SK-N-SH (cell line): ENCODE results near the gene FOXL1. TPM values are rescaled to one million over a fixed set of nuclear protein-coding genes. Genes with fewer than 3 reads are reported as not detected.
A peak's percentile ranks its signal among the peaks of the same experiment; 100 is the strongest.

Experiments used
- CTCF ChIA-PET: fragments of 300-600, 350-600 bp; formaldehyde crosslinking; extraction: SDS; loops from one replicate; lab custom pipeline; 2021; lab: Yijun Ruan, JAX
- POLR2A ChIA-PET: fragments of 350-600 bp; sonication (Branson Sonifier 250); formaldehyde crosslinking; extraction: SDS; loops from one replicate; lab custom pipeline; 2020; ENCODE audit warnings: antibody characterized with exemption, inconsistent platforms; lab: Yijun Ruan, JAX
- DNase-seq: peaks from one replicate; pipeline ENCODE4 v3.0.0; 2012
- H2AFZ ChIP-seq: fragments of 200-600 bp; sonication (generic); 2 replicates; pipeline ENCODE4 v1.8.1; 2016; ENCODE audit warnings: antibody characterized with exemption, mild to moderate bottlenecking, low read depth
- H3F3A ChIP-seq: fragments of 200-600 bp; sonication (generic); replicated peaks from 2 replicates; pipeline ENCODE3; 2016; ENCODE audit warnings: antibody characterized with exemption, mild to moderate bottlenecking; ENCODE audit not compliant: insufficient read depth
- H3K27ac ChIP-seq, 2 experiments: fragments of 200-500 bp in 1 of 2; fragments of 200-600 bp in 1 of 2; sonication (Bioruptor generic) in 1 of 2; sonication (generic), shearing (Covaris generic) in 1 of 2; 2 replicates each; pipeline versions ENCODE4 v1.5.1 to v1.6.1; 2014 to 2016; ENCODE audit warnings: low read depth in 2 of 2, inconsistent platforms in 1 of 2, low read length in 1 of 2, mild to moderate bottlenecking in 1 of 2, mixed read lengths in 1 of 2
- H3K27me3 ChIP-seq: fragments of 200-600 bp; sonication (generic), shearing (Covaris generic); 2 replicates; pipeline ENCODE4 v1.6.1; 2016; ENCODE audit warnings: mixed run types; ENCODE audit not compliant: insufficient read depth
- H3K36me3 ChIP-seq, 2 experiments: fragments of 200-500 bp in 1 of 2; fragments of 200-600 bp in 1 of 2; sonication (Bioruptor generic) in 1 of 2; sonication (generic) in 1 of 2; replicated peaks in 1 of 2; 2 replicates each; pipeline versions ENCODE3 to v1.5.1; 2014 to 2016; ENCODE audit warnings: low read length in 1 of 2, mild to moderate bottlenecking in 1 of 2; ENCODE audit not compliant: insufficient read depth in 2 of 2, control insufficient read depth in 1 of 2
- H3K4me1 ChIP-seq, 2 experiments: fragments of 200-500 bp in 1 of 2; fragments of 200-600 bp in 1 of 2; sonication (Bioruptor generic) in 1 of 2; sonication (generic), shearing (Covaris generic) in 1 of 2; 2 replicates each; pipeline versions ENCODE4 v1.5.1 to v1.6.1; 2014 to 2016; ENCODE audit warnings: low read depth in 1 of 2, low read length in 1 of 2, mixed run types in 1 of 2; ENCODE audit not compliant: insufficient read depth in 2 of 2, control insufficient read depth in 1 of 2
- H3K4me2 ChIP-seq: fragments of 200-600 bp; sonication (generic), shearing (Covaris generic); 2 replicates; pipeline ENCODE4 v1.6.1; 2017; ENCODE audit warnings: mixed run types
- H3K4me3 ChIP-seq, 2 experiments: fragments of 200-500 bp in 1 of 2; fragments of 200-600 bp in 1 of 2; sonication (Bioruptor generic) in 1 of 2; sonication (generic), shearing (Covaris generic) in 1 of 2; 2 replicates each; pipeline versions ENCODE4 v1.5.1 to v1.8.1; 2014 to 2016; ENCODE audit warnings: low read depth in 2 of 2, inconsistent platforms in 1 of 2, low read length in 1 of 2, mild to moderate bottlenecking in 1 of 2, mixed read lengths in 1 of 2, moderate library complexity in 1 of 2
- H3K79me2 ChIP-seq: fragments of 200-600 bp; sonication (generic); 2 replicates; pipeline ENCODE4 v1.8.1; 2017; ENCODE audit warnings: mild to moderate bottlenecking; ENCODE audit not compliant: insufficient read depth
- H3K9ac ChIP-seq: fragments of 200-600 bp; sonication (generic); 2 replicates; pipeline ENCODE4 v1.6.1; 2017; ENCODE audit warnings: mixed run types
- H3K9me2 ChIP-seq: fragments of 200-600 bp; sonication (generic); 2 replicates; pipeline ENCODE4 v1.6.1; 2017; ENCODE audit warnings: mixed run types
- H3K9me3 ChIP-seq: fragments of 200-600 bp; sonication (generic); 2 replicates; pipeline ENCODE4 v1.6.1; 2017; ENCODE audit warnings: mixed run types, mild to moderate bottlenecking, moderate library complexity
- H4K20me1 ChIP-seq: fragments of 200-600 bp; sonication (generic); 2 replicates; pipeline ENCODE4 v1.6.1; 2017; ENCODE audit warnings: mild to moderate bottlenecking, mixed run types; ENCODE audit not compliant: insufficient read depth
- CHD2 ChIP-seq: fragments of 150-350 bp; IDR thresholded peaks from 2 replicates; pipeline ENCODE4 v1.6.1; 2018; ENCODE audit warnings: low read length; ENCODE audit not compliant: partially characterized antibody
- CTCF ChIP-seq: fragments of 200-600 bp; sonication (generic); IDR thresholded peaks from 2 replicates; pipeline ENCODE4 v1.6.1; 2017; ENCODE audit warnings: antibody characterized with exemption, mild to moderate bottlenecking, moderate library complexity
- EZH2phosphoT487 ChIP-seq: fragments of 200-600 bp; sonication (generic); IDR thresholded peaks from 2 replicates; pipeline ENCODE4 v1.6.1; 2017; ENCODE audit warnings: low read depth, mixed run types, mild to moderate bottlenecking, antibody characterized with exemption, moderate library complexity, borderline replicate concordance
- FOXJ3 ChIP-seq: sonication (generic); formaldehyde crosslinking; IDR thresholded peaks from 2 replicates; pipeline ENCODE4 v1.5.1; 2020; ENCODE audit warnings: mild to moderate bottlenecking, missing genetic modification reagents
- GABPA ChIP-seq: IDR thresholded peaks from 2 replicates; pipeline ENCODE4 v1.4.0; 2012; ENCODE audit warnings: low read depth, mild to moderate bottlenecking
- JUND ChIP-seq: IDR thresholded peaks from 2 replicates; pipeline ENCODE4 v1.4.0; 2012
- MAX ChIP-seq: IDR thresholded peaks from 2 replicates; pipeline ENCODE4 v1.4.0; 2012; ENCODE audit warnings: low read depth
- MEF2A ChIP-seq: IDR thresholded peaks from 2 replicates; pipeline ENCODE4 v1.4.0; 2012; ENCODE audit warnings: low read depth, borderline replicate concordance
- MXI1 ChIP-seq: IDR thresholded peaks from 2 replicates; pipeline ENCODE4 v1.6.1; 2012; ENCODE audit warnings: mild to moderate bottlenecking, low read depth, low read length, improper control_type of control experiment
- NFIC ChIP-seq: IDR thresholded peaks from 2 replicates; pipeline ENCODE4 v1.4.0; 2012; ENCODE audit warnings: borderline replicate concordance
- NRF1 ChIP-seq: IDR thresholded peaks from 2 replicates; pipeline ENCODE4 v1.6.1; 2012; ENCODE audit warnings: low read depth, mild to moderate bottlenecking, low read length
- PBX3 ChIP-seq: IDR thresholded peaks from 2 replicates; pipeline ENCODE4; 2012
- POLR2AphosphoS5 ChIP-seq: IDR thresholded peaks from 2 replicates; pipeline ENCODE4 v1.6.1; 2012; ENCODE audit warnings: low read depth, low read length
- RCOR1 ChIP-seq: fragments of 150-350 bp; IDR thresholded peaks from 2 replicates; pipeline ENCODE4 v1.6.1; 2017; ENCODE audit warnings: antibody characterized with exemption, low read length
- SIN3A ChIP-seq: IDR thresholded peaks from 2 replicates; pipeline ENCODE4 v1.6.1; 2012; ENCODE audit warnings: low read depth, mild to moderate bottlenecking, low read length, moderate library complexity, borderline replicate concordance
- SMC3 ChIP-seq: IDR thresholded peaks from 2 replicates; pipeline ENCODE4 v1.6.1; 2012; ENCODE audit warnings: low read depth, low read length, improper control_type of control experiment
- TAF1 ChIP-seq: IDR thresholded peaks from 2 replicates; pipeline ENCODE4 v1.6.1; 2012; ENCODE audit warnings: low read depth, mild to moderate bottlenecking, low read length, moderate library complexity, borderline replicate concordance
- TCF12 ChIP-seq: IDR thresholded peaks from 2 replicates; pipeline ENCODE4 v1.4.0; 2012
- TEAD4 ChIP-seq: IDR thresholded peaks from 2 replicates; pipeline ENCODE4 v1.4.0; 2012; ENCODE audit warnings: mild to moderate bottlenecking, borderline replicate concordance; ENCODE audit not compliant: insufficient read depth
- USF1 ChIP-seq: IDR thresholded peaks from 2 replicates; pipeline ENCODE4 v1.4.0; 2012; ENCODE audit warnings: low read depth, borderline replicate concordance
- WGBS: methylation state at CpG from one replicate; pipeline ENCODE4 v1.1.6; 2017; ENCODE audit warnings: low lambda C conversion rate; 5-methylcytosine and 5-hydroxymethylcytosine counted together
- polyA plus RNA-seq, 3 experiments: library from polyadenylated mRNA; depleted of rRNA; stranded (reverse); fragments of >200 nt; gene quantifications; 2 replicates each; pipeline ENCODE4 v1.2.3, GENCODE V29; 2012

The FOXL1 gene
- polyA plus RNA-seq, 1 of the 3 experiments (the other 2 are of a cell fraction): 2.5 TPM

- Histone ChIP-seq H4K20me1 (peaks cover 16% of the 10 kb centered on the region; the same call in 1 of the 2 replicates), H3K4me1 (peaks cover 0 to 23% of the 10 kb centered on the region in 2 experiments; a peak in 1 of 4 replicates), H3K27me3 (peaks cover 8% of the 10 kb centered on the region; the same call in 1 of the 2 replicates), H3K79me2 (peaks cover 81% of the 10 kb centered on the region), H3F3A (peaks cover 24% of the 10 kb centered on the region), H3K9me2 (no peaks in the 10 kb centered on the region), H2AFZ (no peak overlapping the region), H3K9me3 (no peaks in the 10 kb centered on the region), H3K4me3 (peak overlapping the region in 1 of 2 experiments; percentile 93; a peak in 3 of 4 replicates), H3K9ac (peak overlapping the region; percentile 93), H3K27ac (peak overlapping the region in 1 of 2 experiments; percentile 65; a peak in 2 of 4 replicates), H3K36me3 (peaks cover 0 to 21% of the 10 kb centered on the region in 2 experiments), H3K4me2 (peak overlapping the region; percentile 77)
- WGBS: 30% methylated on average over 13 of the region's 13 CpGs
- no peak for DNase-seq
- ChIA-PET POLR2A (no interaction called here), CTCF (interaction anchor here (0.7 to 1.7 kb wide), 3 partner anchors 12 to 709 kb away, joined by 4 to 5 read pairs (median 4); no protein-coding TSS in a partner anchor)
- TF ChIP-seq SIN3A: no peak
- no peak for TF ChIP-seq GABPA
- no peak for TF ChIP-seq SMC3
- no peak for TF ChIP-seq NFIC
- no peak for TF ChIP-seq POLR2AphosphoS5
- no peak for TF ChIP-seq FOXJ3 (CRISPR knock-in tag)
- TF ChIP-seq JUND: no peak
- no peak for TF ChIP-seq CHD2
These were observed 8.5 kb upstream of the FOXL1 start for GRCh38 chr16:86569701-86570447.

- Histone ChIP-seq H3K4me3 (peak overlapping the region in 1 of 2 experiments; percentile 93; a peak in 2 of 4 replicates), H3K9ac (peak overlapping the region; percentile 93), H3K4me2 (peak overlapping the region; percentile 77), H3K4me1 (peaks cover 0 to 31% of the 10 kb centered on the region in 2 experiments; a peak in 2 of 4 replicates), H3K9me2 (no peaks in the 10 kb centered on the region), H3F3A (peaks cover 32% of the 10 kb centered on the region), H3K79me2 (peaks cover 89% of the 10 kb centered on the region), H3K9me3 (no peaks in the 10 kb centered on the region), H3K36me3 (peaks cover 0 to 21% of the 10 kb centered on the region in 2 experiments)
- WGBS: 44% methylated on average over 28 of the region's 28 CpGs
- DNase-seq: no peak
- ChIA-PET POLR2A (no interaction called here), CTCF (interaction anchor here (0.7 to 1.7 kb wide), 3 partner anchors 12 to 708 kb away, joined by 4 to 5 read pairs (median 4); no protein-coding TSS in a partner anchor)
- TF ChIP-seq TAF1 (no peak), FOXJ3 (CRISPR knock-in tag) (no peak), MXI1 (no peak), NRF1 (no peak), NFIC (no peak), RCOR1 (no peak), EZH2phosphoT487 (no peak), PBX3 (no peak), CTCF (no peak), GABPA (no peak), TEAD4 (no peak), USF1 (no peak), MEF2A (no peak), TCF12 (no peak), POLR2AphosphoS5 (no peak), MAX (no peak)
- TF ChIP-seq, all 33 proteins: peak for 0
- Histone ChIP-seq H3K27ac (peak overlapping the region in 1 of 2 experiments; percentile 65; a peak in 1 of 4 replicates), H2AFZ (no peak overlapping the region), H3K27me3 (peaks cover under 1% of the 10 kb centered on the region; the same call in 1 of the 2 replicates), H4K20me1 (peaks cover 16% of the 10 kb centered on the region; the same call in 1 of the 2 replicates)
These were observed 7.5 kb upstream of the FOXL1 start for GRCh38 chr16:86570558-86571529.
